HG03025 (cell line): ENCODE measurements around the gene DUSP6.

Experiments used
- ATAC-seq: cut with Tn5 transposase; IDR thresholded peaks from one replicate; pipeline ENCODE4 v1.9.1; 2021; ENCODE audit warnings: mild to moderate bottlenecking, moderate library complexity; ENCODE audit not compliant: unreplicated experiment, low FRiP score

DUSP6 gene

GRCh38 chr12:89376844-89377243 lies 24.5 kb upstream of the DUSP6 start:
- ATAC-seq: no peak

- no peak for ATAC-seq
Observed at GRCh38 chr12:89376202-89376529, 23.9 kb upstream of the DUSP6 start.

GRCh38 chr12:89373763-89374572 lies 21.7 kb upstream of the DUSP6 start:
- ATAC-seq: no peak

- no peak for ATAC-seq
Observed at GRCh38 chr12:89372584-89373370, 20.5 kb upstream of the DUSP6 start.

GRCh38 chr12:89370850-89371249 lies 18.5 kb upstream of the DUSP6 start:
- ATAC-seq: no peak

- no peak for ATAC-seq
Observed at GRCh38 chr12:89370421-89370831, 18.1 kb upstream of the DUSP6 start.

GRCh38 chr12:89369166-89369565 lies 16.9 kb upstream of the DUSP6 start:
- no peak for ATAC-seq

GRCh38 chr12:89368391-89368790 lies 16.1 kb upstream of the DUSP6 start:
- no peak for ATAC-seq

GRCh38 chr12:89366676-89367364 lies 14.5 kb upstream of the DUSP6 start:
- ATAC-seq: no peak

GRCh38 chr12:89364631-89365030 lies 12.3 kb upstream of the DUSP6 start:
- no peak for ATAC-seq

- no peak for ATAC-seq
Observed at GRCh38 chr12:89364058-89364457, 11.8 kb upstream of the DUSP6 start.

- no peak for ATAC-seq
Observed at GRCh38 chr12:89363582-89363981, 11.3 kb upstream of the DUSP6 start.

- ATAC-seq: no peak
Observed at GRCh38 chr12:89363084-89363483, 10.8 kb upstream of the DUSP6 start.

- no peak for ATAC-seq
Observed at GRCh38 chr12:89359615-89360014, 7.3 kb upstream of the DUSP6 start.

GRCh38 chr12:89358805-89359204 lies 6.5 kb upstream of the DUSP6 start:
- ATAC-seq: no peak

- no peak for ATAC-seq
Observed at GRCh38 chr12:89357297-89357730, 5.0 kb upstream of the DUSP6 start.

GRCh38 chr12:89356069-89356665 lies 3.9 kb upstream of the DUSP6 start:
- ATAC-seq: no peak

GRCh38 chr12:89355243-89356068 lies 3.2 kb upstream of the DUSP6 start:
- no peak for ATAC-seq

GRCh38 chr12:89354612-89355067 lies 2.3 kb upstream of the DUSP6 start:
- ATAC-seq: no peak
